ENCODE measurements around the gene CHST1.

CHST1 gene

DNA sequence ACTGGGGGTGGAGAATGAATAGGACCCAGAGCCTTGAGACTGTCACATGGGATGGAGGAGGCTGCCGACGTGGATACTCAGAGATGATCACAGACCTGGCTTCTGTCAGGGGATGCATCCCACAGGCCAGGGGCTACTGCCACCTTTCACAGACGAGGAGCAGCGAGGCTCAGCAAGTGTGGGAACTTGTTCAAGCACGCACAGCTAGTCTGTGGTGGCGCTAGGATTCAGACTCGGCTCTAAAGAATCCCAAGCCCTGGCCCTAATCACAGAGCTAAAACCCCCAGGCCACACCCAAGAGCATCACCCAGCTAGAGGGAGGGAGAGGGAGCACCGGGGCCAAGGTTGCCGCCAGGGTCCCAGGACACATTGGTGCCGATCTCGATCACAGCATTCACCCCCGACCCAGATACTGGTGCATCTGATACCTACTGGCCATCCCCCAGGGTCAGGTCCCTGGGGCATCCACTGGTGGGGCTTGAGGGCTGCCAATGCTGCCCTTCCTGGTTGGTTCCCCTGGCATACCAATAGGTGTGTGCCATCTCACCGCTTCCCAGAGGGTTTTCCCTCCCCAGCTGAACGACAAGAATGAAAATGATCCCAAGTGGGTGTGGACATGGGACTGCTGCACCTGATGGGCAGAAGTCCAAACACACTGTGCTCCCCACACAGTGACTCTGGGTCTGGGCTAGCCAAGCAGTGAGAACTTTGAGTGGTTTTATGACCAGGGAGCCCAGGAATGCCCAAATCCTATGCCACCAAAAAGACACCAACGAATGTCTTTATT lies 6.2 kb downstream of the CHST1 start:
- no peak for FAIRE-seq

DNA sequence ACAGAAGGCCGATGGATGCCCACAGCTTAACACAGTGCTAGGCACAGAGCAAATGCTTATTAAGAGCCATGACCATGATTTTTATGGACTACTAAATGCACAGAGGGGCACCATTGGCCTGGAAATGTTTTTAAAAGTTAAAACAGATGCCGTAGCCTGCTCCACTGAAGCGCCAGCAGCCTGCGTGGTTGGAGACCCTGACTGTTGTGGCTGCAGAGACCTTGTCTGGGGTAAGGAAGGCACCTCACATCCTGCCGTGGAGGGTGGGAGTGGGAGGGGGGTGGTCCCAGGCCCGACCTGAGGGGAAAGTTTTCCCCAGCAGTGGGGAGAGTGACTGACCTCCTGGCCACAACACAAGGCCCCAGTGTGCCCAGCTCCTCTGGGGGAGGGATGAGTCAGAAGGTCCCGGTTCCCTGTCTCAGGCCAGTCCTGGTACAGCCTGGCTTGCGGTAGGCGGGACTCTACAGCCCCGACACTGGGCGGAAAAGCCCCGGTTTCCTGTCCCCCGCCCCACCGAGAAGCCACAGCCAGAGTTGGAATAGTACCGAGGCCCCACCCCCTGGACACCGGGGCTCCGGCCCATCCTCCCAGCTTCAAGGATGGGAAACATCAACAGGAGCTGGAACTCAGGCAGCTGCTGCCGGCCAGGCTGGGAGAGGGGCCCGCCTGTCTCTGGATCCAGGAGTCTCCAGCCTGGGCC lies 7.0 kb downstream of the CHST1 start:
- FAIRE-seq: no peak

DNA sequence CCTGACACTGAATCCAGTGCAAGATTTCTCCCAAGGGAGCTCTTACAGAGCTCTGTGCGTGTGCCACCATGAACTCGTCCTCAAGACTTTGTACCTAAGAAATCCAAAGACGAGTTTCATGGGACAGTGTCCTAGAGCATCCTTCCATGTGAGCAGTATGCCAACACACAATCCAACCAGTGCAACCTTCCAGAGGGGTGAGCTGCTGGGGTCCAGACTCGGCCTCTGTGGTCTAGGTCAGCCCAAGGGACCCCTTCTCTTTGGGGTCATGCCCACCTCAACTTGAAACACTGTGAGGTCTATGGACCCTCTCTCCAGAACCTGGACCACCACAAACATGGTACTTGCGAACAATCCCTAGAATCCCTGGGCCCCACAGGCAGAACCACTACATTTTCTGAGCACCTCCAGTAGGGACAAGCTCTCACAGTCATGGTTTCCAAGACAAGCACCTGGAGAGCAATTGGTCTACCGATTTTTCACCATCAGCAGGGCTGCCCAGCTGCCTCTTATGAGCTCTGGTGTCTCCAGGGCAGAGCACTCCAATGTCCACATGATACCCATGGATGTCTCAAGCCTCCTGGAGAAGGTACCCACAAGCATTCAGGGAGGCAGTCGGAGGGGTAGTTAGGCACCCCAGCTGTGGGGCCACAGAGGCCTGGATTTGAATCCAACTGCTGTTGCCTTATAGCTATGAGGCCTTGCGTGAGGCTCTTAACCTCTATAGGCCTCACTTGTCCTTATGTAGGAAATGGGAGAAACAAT lies 7.7 kb downstream of the CHST1 start:
- FAIRE-seq: no peak

DNA sequence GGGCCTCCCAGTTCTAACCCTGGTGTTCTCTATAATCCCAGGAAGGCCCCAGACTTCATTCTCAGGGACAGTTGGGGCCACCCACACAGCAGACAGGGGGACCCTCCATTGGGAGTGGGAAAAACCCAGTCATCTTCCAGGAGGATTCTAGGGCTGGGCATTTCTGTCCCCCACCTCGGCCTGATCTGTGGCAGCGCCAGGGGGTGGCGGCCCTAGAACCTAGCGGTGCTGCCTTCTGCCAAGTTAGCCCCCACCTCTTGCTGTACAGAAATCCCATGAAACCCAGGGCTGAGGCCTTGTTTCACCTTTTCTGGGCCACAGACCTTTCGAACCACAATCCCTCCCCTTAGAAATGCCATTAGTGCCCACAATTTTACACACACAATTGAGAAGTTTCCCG lies 9.6 kb downstream of the CHST1 start:
- no peak for FAIRE-seq

DNA sequence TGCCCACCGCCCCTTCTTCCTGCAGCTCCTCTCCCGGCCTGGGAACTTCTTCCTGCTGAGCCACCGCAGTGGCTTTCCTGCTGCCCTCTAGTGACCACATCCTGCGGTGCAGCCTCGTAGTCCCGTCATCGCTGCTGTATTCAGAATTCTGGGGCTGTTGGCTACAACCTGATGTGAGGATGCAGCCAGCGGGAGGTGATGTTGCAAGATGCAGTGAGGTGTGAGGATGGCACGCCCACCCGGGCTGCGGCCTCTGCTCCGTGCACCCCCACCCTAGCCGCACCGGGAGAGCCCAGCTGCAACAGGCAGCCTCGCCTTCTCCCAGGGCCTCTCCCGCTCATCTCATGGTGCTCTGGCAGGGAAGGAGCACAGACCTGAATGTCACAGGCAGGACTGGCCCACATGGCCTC lies 10.1 kb downstream of the CHST1 start:
- FAIRE-seq: no peak

DNA sequence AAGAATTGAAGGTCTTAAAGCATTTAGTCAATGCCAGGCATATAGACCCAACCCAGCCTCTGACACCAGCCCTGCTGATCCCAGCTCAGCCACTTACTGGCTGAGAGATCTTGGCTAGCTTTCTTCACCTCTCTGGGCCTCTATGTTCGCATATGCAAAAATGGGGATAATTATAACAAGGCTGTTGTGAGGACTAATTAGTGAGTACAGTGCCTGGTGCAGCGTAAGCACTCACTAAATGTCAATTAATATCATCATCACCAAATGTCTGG lies 10.5 kb downstream of the CHST1 start:
- FAIRE-seq: no peak

DNA sequence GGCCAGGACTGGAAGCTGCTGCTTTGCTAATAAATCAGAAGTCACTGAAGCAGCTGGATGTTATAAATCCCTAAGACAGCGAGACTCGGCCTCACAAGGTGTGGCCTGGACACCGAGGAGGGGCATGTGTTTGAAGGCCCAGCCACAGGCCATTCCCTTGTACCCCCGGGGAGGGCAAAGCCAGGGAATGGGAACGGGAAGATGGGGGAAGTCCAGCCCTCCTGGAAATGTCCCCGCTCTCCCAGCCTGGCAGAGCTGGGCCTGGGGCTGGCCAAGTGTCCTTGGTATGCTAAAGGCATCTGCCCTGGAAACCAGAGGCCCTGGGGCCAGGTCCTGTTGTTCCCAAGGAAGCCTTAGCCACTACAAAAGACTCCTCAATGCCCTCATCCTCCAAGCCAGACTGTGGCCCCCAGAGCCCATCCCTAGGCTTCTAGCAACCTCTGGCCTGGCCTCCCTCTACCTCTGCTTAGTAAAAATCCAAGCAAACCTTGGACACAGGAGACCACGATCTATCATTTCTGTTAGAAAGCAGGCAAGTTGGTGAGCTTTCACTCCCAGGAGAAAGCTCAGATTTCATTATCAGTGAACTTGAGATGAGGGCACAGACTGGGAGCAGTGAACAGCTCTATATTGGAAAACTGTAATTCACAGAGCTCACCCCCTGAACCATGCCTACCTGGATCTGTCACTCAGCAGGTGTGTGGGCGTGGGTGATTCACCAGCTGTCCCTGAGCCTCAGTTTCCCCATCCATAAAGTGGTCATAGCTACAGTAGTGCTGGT lies 11.0 kb downstream of the CHST1 start:
- no peak for FAIRE-seq

DNA sequence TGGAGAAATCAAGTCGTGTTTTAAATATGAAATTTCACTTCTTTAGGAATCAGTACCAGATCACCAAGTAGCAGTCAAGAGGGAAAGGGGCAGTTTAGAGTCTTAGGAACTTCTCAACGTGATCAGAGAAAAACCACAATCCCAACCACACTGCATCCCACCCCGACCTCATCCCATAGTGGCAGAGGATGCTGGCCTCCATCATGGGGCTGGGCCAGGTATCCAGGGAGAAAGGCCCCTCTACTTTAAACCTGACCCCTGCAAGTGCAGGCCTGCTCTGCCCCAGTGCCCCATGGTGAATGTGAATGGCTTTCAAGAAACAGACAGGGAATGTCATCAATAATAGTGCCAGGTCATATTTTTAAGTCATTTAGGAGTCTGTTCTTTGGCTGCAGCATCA lies 12.1 kb downstream of the CHST1 start:
- FAIRE-seq: no peak

DNA sequence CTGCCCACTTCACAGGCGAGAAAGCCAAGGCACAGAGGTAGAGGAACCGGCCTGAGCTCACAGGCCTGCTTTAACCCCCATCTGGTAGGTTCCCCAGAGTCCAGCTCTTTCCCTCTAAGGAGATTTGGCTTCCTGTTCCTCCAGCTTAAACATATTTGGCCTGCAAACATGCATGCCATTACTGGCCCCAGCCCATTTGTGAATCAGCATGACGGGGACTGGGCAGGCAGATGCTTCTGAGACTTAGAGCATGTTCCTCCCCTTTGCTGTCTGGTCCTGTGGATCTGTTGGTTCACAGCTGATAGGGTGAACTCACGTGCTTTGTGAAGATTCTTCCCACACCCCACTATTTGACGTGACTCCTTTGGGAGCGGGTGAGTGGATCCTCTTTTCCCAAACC lies 12.6 kb downstream of the CHST1 start:
- no peak for FAIRE-seq

DNA sequence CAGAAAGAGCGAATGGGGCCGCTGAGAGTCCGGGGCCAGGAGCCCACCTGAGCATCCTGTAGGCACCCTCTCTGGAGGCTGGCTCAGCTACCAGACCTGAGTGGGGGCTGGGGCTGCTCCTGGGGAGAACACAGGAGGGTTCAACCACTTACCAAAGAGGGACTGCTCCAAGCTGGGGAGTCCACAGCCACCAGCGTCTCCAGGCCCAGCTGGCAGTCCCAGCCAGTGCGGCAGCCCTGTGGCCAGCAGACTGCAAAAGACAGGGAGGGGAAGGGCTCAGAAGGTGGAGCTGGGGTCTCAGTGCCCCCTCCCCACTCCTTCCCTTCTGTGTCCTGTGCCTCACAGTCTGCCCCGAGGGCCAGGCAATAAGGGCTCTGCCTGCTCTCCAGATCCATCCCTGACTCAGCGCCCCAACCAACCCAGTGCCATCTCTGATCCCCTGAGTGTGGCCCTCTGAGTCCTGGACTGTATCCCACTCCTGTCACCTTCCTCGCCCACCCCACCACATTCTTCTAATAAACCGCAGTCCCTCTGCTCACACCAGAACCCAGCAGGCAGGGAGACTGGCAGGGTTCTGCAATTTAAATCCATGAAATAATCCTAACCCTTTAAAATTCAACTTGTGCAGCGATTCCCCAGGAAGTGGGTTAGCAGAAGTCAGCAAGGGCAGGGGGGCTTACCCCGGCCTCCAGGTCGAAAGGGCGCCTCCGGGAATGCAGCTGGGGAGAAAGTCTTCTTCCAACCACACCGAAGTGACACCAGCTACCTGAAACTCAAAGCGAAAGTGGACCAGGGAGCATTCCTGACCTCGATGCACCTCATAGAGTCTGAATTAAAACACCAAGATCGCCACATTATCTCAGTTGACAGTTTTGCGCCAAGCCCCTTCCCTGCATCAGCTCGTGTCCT lies 13.3 kb downstream of the CHST1 start:
- no peak for FAIRE-seq

DNA sequence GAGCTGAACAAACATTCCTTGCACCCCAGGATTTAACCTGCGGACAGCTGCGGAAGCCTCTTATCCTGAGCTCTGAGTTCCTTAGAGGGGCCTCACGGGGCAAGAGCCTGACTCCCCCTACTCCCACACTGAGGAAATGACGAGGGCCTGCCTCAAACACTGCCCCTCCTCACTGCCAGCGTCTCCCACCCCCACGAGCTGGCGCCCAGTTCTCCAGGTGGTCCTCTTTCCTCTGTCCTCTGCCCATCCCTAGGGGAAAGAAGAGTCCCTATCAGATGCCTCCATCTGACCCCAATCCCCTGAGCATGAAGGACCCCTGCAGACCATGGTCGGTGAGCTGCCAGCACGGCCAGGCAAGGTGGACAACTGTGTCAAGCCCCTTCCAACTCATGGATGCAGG lies 14.3 kb downstream of the CHST1 start:
- FAIRE-seq: no peak

DNA sequence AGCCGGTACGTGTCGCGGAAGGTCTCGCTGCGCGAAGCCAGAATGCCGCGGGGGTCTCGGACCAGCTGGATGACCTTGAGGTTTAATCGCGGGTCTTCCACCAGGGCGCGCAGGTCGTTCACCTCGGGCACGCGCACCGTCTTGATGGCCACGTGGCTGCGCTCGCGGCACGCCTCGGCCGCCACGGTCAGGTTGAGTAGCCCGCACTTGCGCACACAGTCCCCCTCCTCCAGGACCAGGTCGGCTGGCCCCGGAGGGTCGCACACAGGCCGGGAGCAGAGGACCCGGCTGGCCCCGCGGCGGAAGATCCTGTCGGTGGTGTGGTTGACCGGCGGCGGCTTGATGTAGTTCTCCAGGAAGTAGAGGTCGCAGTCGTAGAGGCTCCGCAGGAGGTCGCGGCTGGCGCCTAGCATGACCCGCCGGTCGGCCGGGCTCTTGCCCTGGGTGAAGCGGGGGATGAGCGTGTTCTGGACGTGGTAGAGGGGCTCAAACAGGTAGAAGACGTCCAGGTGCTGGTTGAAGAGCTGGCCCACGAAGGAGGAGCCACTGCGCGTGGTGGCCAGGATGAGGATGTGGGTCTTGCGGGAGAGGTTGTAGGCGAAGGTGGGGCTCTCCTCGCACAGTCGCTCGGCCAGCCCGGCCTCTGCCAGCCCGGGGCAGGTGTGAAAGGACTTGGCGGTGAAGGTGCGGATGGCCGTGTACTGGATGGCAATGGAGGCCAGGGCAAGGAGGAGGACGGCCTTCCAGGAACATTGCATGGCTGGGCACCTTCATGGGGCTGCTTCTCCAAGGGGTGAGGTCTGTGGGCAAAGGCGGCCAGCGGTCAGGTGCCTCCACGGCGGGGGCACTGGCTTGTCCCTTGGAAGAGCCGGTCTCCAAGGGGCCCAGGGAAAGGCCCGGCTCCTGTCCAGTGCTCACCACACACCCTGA lies 15.0 kb downstream of the CHST1 start:
- no peak for FAIRE-seq

DNA sequence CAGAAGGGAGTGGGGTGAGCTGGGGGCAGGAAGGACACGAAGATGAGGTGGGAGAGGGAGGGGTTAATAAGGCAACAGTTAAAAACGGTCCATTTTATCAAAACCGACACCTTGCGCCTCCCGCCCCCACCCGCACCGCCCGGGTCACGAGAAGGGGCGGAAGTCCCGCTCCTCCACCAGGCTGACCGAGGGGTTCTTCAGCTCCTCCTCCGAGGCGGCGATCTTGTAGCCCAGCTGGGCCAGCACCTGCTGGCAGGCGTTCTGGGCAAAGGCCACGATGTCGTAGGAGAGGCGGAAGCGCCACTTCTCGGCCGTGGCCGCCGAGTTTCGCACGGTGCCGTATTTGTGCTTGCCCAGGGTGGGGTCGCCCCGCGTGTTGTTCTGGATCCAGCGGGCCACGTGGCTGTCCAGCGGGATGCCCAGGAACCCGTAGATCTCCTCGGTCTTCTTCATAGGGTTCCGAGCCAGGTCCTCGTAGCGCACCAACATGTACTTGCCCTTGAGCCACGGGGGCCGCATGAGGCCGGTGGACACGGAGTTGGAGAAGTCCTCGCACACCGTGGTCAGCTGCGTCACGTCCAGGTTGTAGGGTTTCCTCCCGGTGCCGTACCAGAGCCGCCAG lies 15.8 kb downstream of the CHST1 start:
- no peak for FAIRE-seq

DNA sequence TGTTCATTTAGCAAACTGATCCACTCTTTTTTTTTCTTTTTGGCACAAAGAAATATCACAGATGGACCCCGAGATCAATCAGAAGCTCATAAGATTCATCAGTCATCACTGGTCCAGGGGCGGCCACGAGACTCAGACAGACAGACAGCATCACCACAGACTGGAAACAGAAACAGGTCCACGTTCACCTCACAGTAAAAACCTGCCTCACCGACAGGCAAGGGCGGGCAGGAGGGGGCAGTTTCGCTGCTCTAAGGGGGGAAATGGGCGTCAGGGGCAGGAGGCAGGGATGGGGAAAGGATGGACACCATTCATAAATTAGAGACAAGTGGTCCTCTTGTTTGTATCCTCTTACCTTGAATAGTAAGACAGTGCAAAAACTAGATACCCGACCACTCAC lies 16.5 kb downstream of the CHST1 start:
- FAIRE-seq: no peak

DNA sequence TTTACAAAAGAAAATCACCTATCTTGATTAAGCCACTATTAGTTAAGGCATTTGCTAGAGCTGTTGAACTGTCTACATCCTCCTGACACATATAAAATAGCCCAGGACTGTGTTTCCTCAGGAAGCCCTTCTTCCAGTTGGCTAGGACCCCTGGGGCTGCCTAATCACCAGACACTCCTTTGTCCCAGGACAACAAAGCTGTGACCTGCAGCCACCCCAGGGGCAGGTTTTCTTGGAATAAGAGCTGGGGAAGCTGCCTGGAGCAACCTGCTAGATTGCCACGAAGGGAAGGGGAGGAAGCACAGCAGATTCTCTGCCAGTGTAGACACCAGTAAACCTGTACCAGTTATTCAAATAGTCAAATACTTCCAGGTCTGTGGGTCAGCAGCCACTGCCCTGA lies 17.6 kb downstream of the CHST1 start:
- FAIRE-seq: no peak

DNA sequence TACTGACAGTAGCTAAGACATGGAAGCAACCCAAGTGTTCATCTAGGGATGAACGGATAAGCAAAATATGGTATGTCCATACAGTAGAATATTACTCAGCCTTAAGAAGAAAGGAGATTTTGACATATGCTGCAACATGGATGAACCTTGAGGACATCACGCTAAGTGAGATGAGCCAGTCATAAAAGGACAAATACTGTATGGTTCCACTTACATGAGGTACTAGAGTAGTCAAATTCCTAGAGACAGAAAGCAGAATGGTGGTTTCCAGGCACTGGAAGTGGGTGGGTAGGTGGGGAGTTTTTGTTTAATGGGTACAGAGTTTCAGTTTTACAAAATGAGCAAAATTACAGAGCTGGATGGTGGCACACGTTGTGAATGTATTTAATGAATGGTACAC lies 18.1 kb downstream of the CHST1 start:
- no peak for FAIRE-seq

DNA sequence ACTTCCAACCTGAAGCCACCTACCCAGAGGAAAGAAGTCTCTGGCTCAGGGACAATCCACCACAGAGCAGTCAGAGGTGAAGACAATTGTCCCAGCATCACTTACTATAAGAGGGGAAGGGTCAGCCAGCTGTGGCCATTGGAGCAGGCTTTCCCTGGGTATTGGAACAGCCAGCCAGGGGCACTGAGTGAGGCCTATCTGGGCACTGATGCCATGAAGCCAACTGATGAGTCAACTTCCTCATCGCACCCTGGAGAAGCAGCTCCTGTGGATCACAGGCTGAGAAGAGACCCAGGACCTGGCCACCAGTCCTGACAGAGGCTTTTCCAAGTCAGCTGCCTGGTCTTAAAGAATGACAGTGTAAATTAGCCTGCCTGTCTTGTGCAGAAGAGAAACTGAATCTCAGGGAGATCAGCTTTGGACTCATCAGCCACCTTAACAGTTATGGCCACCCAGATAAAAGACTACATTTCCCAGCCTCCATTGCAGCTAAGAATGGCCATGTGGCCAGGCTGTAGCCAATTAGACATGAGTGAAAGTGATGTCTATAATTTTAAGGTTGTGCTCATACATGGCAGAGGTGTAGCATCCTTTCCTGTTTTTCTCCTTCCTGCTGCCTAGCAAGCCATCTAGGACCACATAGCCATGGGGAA lies 19.0 kb downstream of the CHST1 start:
- no peak for FAIRE-seq

DNA sequence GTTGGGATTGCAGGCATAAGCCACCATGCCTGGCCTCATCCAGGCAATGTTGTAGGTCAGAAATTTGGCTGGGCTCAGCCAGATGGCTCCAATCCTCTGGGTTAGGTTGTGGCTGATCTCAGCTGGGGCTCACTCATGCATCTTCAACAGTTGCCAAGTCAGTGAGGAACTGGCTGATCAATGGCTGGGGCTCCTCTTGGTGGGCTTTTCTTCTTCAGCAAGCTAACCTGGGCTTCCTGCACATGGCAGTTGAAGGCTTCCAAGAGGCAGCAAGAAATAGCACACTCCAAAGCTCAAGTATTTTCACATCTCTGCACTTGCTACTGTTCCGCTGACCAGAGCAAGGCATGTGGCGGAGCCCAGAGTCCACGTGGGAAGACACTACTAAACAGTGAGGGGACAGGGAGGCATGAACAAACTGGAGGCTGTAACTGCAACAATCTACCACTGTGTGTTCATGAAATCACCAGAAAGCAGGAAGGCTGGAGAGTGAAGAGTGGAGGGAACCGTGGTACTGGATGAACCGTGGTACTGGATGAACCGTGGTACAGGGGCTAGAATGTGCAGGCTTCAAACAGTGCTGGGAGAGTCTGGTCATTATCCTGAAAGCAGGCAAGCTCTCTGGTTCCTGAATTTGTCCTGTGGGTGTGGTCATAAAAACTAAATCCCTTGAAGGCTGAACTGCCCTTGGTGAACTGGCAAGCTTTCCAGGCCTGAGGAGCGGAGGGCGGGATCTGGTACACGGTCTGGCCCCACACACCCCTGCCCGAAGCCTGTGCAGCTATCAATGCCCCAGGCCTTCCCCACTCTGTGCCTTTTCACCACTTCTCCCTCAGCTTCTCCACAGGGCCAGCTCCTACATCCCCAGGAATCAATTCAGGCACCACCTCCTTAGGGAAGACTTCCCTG lies 20.2 kb downstream of the CHST1 start:
- FAIRE-seq: no peak
